ENCODE results near the gene KLK3. TPM values are rescaled to one million over a fixed set of nuclear protein-coding genes. Genes with fewer than 3 reads are reported as not detected.

The KLK3 gene
- total RNA-seq, 4 donors from 2014 or later: not detected

- H3K27ac ChIP-seq: no peak overlapping the region
- intact Hi-C loops (cut with DNase I): no loop called here
- no peak for TF ChIP-seq POLR2A (IDR thresholded peaks at IDR 0.05)
- no peak for TF ChIP-seq CTCF (IDR thresholded peaks at IDR 0.05)
- H3K9me3 ChIP-seq: no peaks in the 10 kb centered on the region
- no peaks in the 10 kb centered on the region for H3K36me3 ChIP-seq
- WGBS, 2 donors: 76 to 90% methylated on average over 10 to 20 of the region's 25 CpGs
- H3K27me3 ChIP-seq: peaks cover 0 to 94% (median 16%) of the 10 kb centered on the region in 4 donors
- H3K4me3 ChIP-seq: no peak overlapping the region
- DNase-seq: no peak
- H3K4me1 ChIP-seq: peaks cover 0 to 18% (median 10%) of the 10 kb centered on the region in 3 donors
These were observed 53.6 kb downstream of the KLK3 start for GRCh38 chr19:50908336-50908735.

- H3K27me3 ChIP-seq: peaks cover 0 to 95% (median 16%) of the 10 kb centered on the region in 4 donors
- peaks cover 0 to 18% (median 10%) of the 10 kb centered on the region in 3 donors for H3K4me1 ChIP-seq
- TF ChIP-seq CTCF (IDR thresholded peaks at IDR 0.05) (no peak), POLR2A (IDR thresholded peaks at IDR 0.05) (no peak)
- H3K36me3 ChIP-seq: no peaks in the 10 kb centered on the region
- H3K27ac ChIP-seq: no peak overlapping the region
- WGBS, 2 donors: 4 to 8% methylated on average over 9 to 22 of the region's 36 CpGs
- no peak for DNase-seq
- no peaks in the 10 kb centered on the region for H3K9me3 ChIP-seq
- intact Hi-C loops (cut with DNase I): no loop called here
- no peak overlapping the region for H3K4me3 ChIP-seq
These were observed 54.7 kb downstream of the KLK3 start for GRCh38 chr19:50909240-50910070.

Other genes starting within 250 kb of the KLK3 start
- 1 to 10 TPM in 1 of 4 donors, under 1 TPM in 1, not detected in 2; 0.53 to 2.2 TPM for gene SYT3, start 215.0 kb upstream of the KLK3 start, total RNA-seq
- gene C19orf81, start 205.5 kb upstream of the KLK3 start, total RNA-seq: not detected
- under 1 TPM in 1 of 4 donors, not detected in 3; 0.06 TPM for gene SHANK1, start 135.1 kb upstream of the KLK3 start, total RNA-seq
- 10 to 100 TPM in 1 of 4 donors, 1 to 10 TPM in 2, under 1 TPM in 1; 0.80 to 11.1 (median 3.9) TPM for gene CLEC11A, start 131.6 kb upstream of the KLK3 start, total RNA-seq
- not detected for gene GPR32, start 84.5 kb upstream of the KLK3 start, total RNA-seq
- not detected for gene ACP4, start 64.5 kb upstream of the KLK3 start, total RNA-seq
- gene KLK1, start 31.1 kb upstream of the KLK3 start, total RNA-seq: not detected
- gene KLK15, start 21.3 kb upstream of the KLK3 start, total RNA-seq: not detected
- gene KLK2, start 18.5 kb downstream of the KLK3 start, total RNA-seq: not detected
- not detected for gene KLK4, start 56.5 kb downstream of the KLK3 start, total RNA-seq
- 10 to 100 TPM in 3 of 4 donors, 1 to 10 TPM in 1; 5.9 to 84.7 (median 49.9) TPM for gene KLK5, start 98.1 kb downstream of the KLK3 start, total RNA-seq
- gene KLK6, start 114.7 kb downstream of the KLK3 start, total RNA-seq: 100 to 1,000 TPM in 2 of 4 donors, 10 to 100 TPM in 1, 1 to 10 TPM in 1; 6.1 to 160 (median 102) TPM
- gene KLK7, start 129.0 kb downstream of the KLK3 start, total RNA-seq: 100 to 1,000 TPM in 3 of 4 donors, 1 to 10 TPM in 1; 9.5 to 309 (median 198) TPM
- 100 to 1,000 TPM in 3 of 4 donors, 10 to 100 TPM in 1; 32.8 to 235 (median 191) TPM for gene KLK8, start 146.7 kb downstream of the KLK3 start, total RNA-seq
- 100 to 1,000 TPM in 3 of 4 donors, 10 to 100 TPM in 1; 73.4 to 816 (median 310) TPM for gene KLK10, start 164.8 kb downstream of the KLK3 start, total RNA-seq
- gene KLK11, start 171.7 kb downstream of the KLK3 start, total RNA-seq: 100 to 1,000 TPM; 171 to 460 (median 244) TPM
- gene KLK12, start 180.1 kb downstream of the KLK3 start, total RNA-seq: 100 to 1,000 TPM in 2 of 4 donors, 10 to 100 TPM in 2; 16.2 to 231 (median 115) TPM
- gene KLK13, start 210.2 kb downstream of the KLK3 start, total RNA-seq: 100 to 1,000 TPM; 163 to 973 (median 600) TPM
- under 1 TPM in 1 of 4 donors, not detected in 3; 0.66 TPM for gene KLK14, start 228.0 kb downstream of the KLK3 start, total RNA-seq

Measured in esophagus squamous epithelium (tissue), 5 donors.